Measurements from ENCODE around the gene PITPNM2. TPM values are rescaled to one million over a fixed set of nuclear protein-coding genes. Genes with fewer than 3 reads are reported as not detected.

The PITPNM2 gene
- polyA plus RNA-seq, 1 donor from 2014 or later: 0.82 TPM

- Histone ChIP-seq H2AFZ (ENCODE audit: low read depth, low read length) (no peak overlapping the region), H3K9me3 (ENCODE audit: low read length) (no peaks in the 10 kb centered on the region), H3K79me2 (replicated peaks; ENCODE audit: insufficient read depth, low read length) (no peaks in the 10 kb centered on the region), H3F3A (ENCODE audit: insufficient read depth, low read length, poor library complexity, severe bottlenecking) (no peaks in the 10 kb centered on the region), H3K36me3 (ENCODE audit: insufficient read depth, low read length) (no peaks in the 10 kb centered on the region), H3K4me2 (ENCODE audit: low read length) (no peak overlapping the region), H3K9ac (ENCODE audit: low read length) (no peak overlapping the region), H3K27ac (ENCODE audit: low read length) (no peak overlapping the region), H3K9me2 (ENCODE audit: insufficient read depth, low read length) (no peaks in the 10 kb centered on the region), H4K20me1 (ENCODE audit: insufficient read depth) (no peaks in the 10 kb centered on the region), H3K27me3 (ENCODE audit: insufficient read depth, low read depth, low read length) (no peaks in the 10 kb centered on the region), H3K4me3 (ENCODE audit: low read length) (no peak overlapping the region)
- TF ChIP-seq SMC3 (conservative IDR thresholded peaks at IDR 0.05; ENCODE audit: poor library complexity): no peak
- TF ChIP-seq, protein P1, sequence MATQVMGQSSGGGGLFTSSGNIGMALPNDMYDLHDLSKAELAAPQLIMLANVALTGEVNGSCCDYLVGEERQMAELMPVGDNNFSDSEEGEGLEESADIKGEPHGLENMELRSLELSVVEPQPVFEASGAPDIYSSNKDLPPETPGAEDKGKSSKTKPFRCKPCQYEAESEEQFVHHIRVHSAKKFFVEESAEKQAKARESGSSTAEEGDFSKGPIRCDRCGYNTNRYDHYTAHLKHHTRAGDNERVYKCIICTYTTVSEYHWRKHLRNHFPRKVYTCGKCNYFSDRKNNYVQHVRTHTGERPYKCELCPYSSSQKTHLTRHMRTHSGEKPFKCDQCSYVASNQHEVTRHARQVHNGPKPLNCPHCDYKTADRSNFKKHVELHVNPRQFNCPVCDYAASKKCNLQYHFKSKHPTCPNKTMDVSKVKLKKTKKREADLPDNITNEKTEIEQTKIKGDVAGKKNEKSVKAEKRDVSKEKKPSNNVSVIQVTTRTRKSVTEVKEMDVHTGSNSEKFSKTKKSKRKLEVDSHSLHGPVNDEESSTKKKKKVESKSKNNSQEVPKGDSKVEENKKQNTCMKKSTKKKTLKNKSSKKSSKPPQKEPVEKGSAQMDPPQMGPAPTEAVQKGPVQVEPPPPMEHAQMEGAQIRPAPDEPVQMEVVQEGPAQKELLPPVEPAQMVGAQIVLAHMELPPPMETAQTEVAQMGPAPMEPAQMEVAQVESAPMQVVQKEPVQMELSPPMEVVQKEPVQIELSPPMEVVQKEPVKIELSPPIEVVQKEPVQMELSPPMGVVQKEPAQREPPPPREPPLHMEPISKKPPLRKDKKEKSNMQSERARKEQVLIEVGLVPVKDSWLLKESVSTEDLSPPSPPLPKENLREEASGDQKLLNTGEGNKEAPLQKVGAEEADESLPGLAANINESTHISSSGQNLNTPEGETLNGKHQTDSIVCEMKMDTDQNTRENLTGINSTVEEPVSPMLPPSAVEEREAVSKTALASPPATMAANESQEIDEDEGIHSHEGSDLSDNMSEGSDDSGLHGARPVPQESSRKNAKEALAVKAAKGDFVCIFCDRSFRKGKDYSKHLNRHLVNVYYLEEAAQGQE (IDR thresholded peaks at IDR 0.05; ENCODE audit: borderline replicate concordance): no peak
- no peak for TF ChIP-seq TAF1 (IDR thresholded peaks at IDR 0.05; ENCODE audit: low read depth)
- TF ChIP-seq MXI1 (conservative IDR thresholded peaks at IDR 0.05; ENCODE audit: poor library complexity, severe bottlenecking): no peak
- TF ChIP-seq RAD21 (conservative IDR thresholded peaks at IDR 0.05): no peak
- TF ChIP-seq EP300 (conservative IDR thresholded peaks at IDR 0.05; ENCODE audit: poor library complexity, severe bottlenecking): no peak
- TF ChIP-seq CTCF (IDR thresholded peaks at IDR 0.05; ENCODE audit: poor library complexity, severe bottlenecking): no peak
- TF ChIP-seq EZH2 (IDR thresholded peaks at IDR 0.05; ENCODE audit: borderline replicate concordance, insufficient read depth, low read length, poor library complexity, severe bottlenecking): no peak
- TF ChIP-seq POLR2AphosphoS5 (IDR thresholded peaks at IDR 0.05): no peak
Measured at GRCh38 chr12:123141615-123142517, 9.0 kb downstream of the PITPNM2 start.

DNA sequence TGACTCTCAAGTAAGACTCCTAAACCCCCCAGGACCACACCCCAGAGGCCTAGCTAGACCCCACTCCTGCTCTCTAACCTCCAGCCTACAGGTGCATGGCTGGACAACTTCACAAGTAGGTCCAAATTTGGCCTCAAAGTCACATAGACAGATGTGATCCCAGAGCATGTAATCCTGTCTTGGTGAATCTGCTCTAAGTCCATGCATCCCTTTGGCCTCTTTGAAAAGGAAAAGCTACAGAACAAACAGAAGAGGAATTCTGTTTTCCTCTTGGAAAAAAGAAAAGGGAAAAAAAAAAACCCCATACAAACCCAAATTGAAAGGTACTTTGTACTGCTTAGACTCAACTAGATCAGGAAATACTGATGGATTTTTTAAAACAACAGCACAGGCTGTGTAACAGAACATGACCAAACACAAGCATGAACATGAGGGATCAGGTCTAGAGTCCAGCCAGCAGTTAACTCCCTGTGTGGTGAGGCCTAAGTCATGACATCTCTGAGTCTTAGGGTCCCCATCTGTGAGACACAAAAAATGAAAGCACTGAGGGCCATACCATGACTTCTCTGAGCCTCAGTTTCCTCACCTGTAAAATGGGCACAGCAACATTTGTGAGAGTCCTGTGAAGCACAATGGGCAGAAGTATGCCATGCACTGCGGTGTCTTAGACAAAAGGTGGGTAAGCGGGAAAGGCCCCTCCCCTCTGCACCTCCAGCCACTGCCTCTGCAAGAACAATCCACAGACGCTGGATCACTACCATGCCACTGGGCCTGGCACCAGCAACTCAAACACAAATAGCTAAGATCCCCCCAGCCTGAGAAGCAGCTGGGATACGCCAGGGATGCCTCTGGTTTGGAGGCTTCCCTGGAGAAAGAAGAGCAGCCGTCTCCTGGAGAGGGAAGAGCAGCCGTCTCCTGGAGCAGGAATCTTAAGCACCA is 9.9 kb downstream of the PITPNM2 start:
- TF ChIP-seq EP300 (conservative IDR thresholded peaks at IDR 0.05; ENCODE audit: poor library complexity, severe bottlenecking) (no peak), TAF1 (IDR thresholded peaks at IDR 0.05; ENCODE audit: low read depth) (no peak), CTCF (IDR thresholded peaks at IDR 0.05; ENCODE audit: poor library complexity, severe bottlenecking) (no peak), RAD21 (conservative IDR thresholded peaks at IDR 0.05) (no peak)
- TF ChIP-seq, protein P1 (IDR thresholded peaks at IDR 0.05; ENCODE audit: borderline replicate concordance): no peak
- H3K4me3 ChIP-seq (ENCODE audit: low read length): no peak overlapping the region
- no peaks in the 10 kb centered on the region for H4K20me1 ChIP-seq (ENCODE audit: insufficient read depth)
- H3K9me2 ChIP-seq (ENCODE audit: insufficient read depth, low read length): no peaks in the 10 kb centered on the region
- no peak overlapping the region for H3K4me2 ChIP-seq (ENCODE audit: low read length)
- no peaks in the 10 kb centered on the region for H3K79me2 ChIP-seq (replicated peaks; ENCODE audit: insufficient read depth, low read length)
- H3K9me3 ChIP-seq (ENCODE audit: low read length): no peaks in the 10 kb centered on the region
- H3K9ac ChIP-seq (ENCODE audit: low read length): no peak overlapping the region
- no peak overlapping the region for H2AFZ ChIP-seq (ENCODE audit: low read depth, low read length)
- H3F3A ChIP-seq (ENCODE audit: insufficient read depth, low read length, poor library complexity, severe bottlenecking): no peaks in the 10 kb centered on the region
- no peaks in the 10 kb centered on the region for H3K36me3 ChIP-seq (ENCODE audit: insufficient read depth, low read length)
- H3K27me3 ChIP-seq (ENCODE audit: insufficient read depth, low read depth, low read length): no peaks in the 10 kb centered on the region
- no peak overlapping the region for H3K27ac ChIP-seq (ENCODE audit: low read length)
